CD4-positive, alpha-beta T cell treated with Interleukin-6 at 100 ng/mL for 8 hours (primary cell): ENCODE results near the gene RAB35.

Experiments
- DNase-seq: peaks from one replicate; pipeline ENCODE4 v3.0.0-alpha.2; 2020; ENCODE audit warnings: mixed read lengths, low spot score

RAB35 gene

GRCh38 chr12:120132863-120133385, 16.4 kb upstream of the RAB35 start:
- DNase-seq: no peak

- DNase-seq: no peak
Measured at GRCh38 chr12:120132054-120132836, 15.7 kb upstream of the RAB35 start.

GRCh38 chr12:120131116-120131515, 14.6 kb upstream of the RAB35 start:
- no peak for DNase-seq

- DNase-seq: no peak
Measured at GRCh38 chr12:120130011-120130410, 13.5 kb upstream of the RAB35 start.

- no peak for DNase-seq
Measured at GRCh38 chr12:120126635-120127005, 10.1 kb upstream of the RAB35 start.

GRCh38 chr12:120125792-120126634, 9.5 kb upstream of the RAB35 start:
- no peak for DNase-seq

GRCh38 chr12:120125029-120125428, 8.5 kb upstream of the RAB35 start:
- no peak for DNase-seq

- DNase-seq: no peak
Measured at GRCh38 chr12:120121766-120122293, 5.3 kb upstream of the RAB35 start.

GRCh38 chr12:120121343-120121742, 4.8 kb upstream of the RAB35 start:
- DNase-seq: no peak

GRCh38 chr12:120119271-120119973, 2.9 kb upstream of the RAB35 start:
- no peak for DNase-seq

- no peak for DNase-seq
Measured at GRCh38 chr12:120118321-120119061, 1.9 kb upstream of the RAB35 start.

GRCh38 chr12:120117961-120118320, 1.4 kb upstream of the RAB35 start:
- DNase-seq: no peak

GRCh38 chr12:120116792-120117651, 469 bp upstream of the RAB35 start:
- peak; percentile 96 for DNase-seq

GRCh38 chr12:120115692-120116440, 687 bp downstream of the RAB35 start:
- no peak for DNase-seq

GRCh38 chr12:120115066-120115465, 1.5 kb downstream of the RAB35 start:
- no peak for DNase-seq

- peak; percentile 50 for DNase-seq
Measured at GRCh38 chr12:120110550-120111501, 5.7 kb downstream of the RAB35 start.

- DNase-seq: no peak
Measured at GRCh38 chr12:120109570-120110267, 6.8 kb downstream of the RAB35 start.

GRCh38 chr12:120106151-120106550, 10.4 kb downstream of the RAB35 start:
- DNase-seq: no peak
